Testis (tissue), 2 donors: Measurements from ENCODE around the gene MMP25.

ENCODE experiments used
- CTCF ChIP-seq, 3 experiments: fragments of 450-650 bp in 2 of 3; fragments of 200-600 bp in 1 of 3; sonication (generic) in 1 of 3; IDR thresholded peaks; one replicate each; pipeline ENCODE4 v1.5.1; 2016 to 2019; ENCODE audit warnings: antibody characterized with exemption in 3 of 3, mild to moderate bottlenecking in 2 of 3, moderate library complexity in 1 of 3
- POLR2A ChIP-seq: fragments of 450-650 bp; IDR thresholded peaks from one replicate; pipeline ENCODE4 v1.6.1; 2017; ENCODE audit warnings: antibody characterized with exemption, mild to moderate bottlenecking, moderate library complexity

- no peak for TF ChIP-seq CTCF (IDR thresholded peaks at IDR 0.05)
- no peak for TF ChIP-seq POLR2A
Observed at GRCh38 chr16:3057181-3058138, 11.1 kb downstream of the MMP25 start.
